Right lobe of liver (tissue), 4 donors: ENCODE measurements around the gene RFTN2.

Experiments used
- POLR2A ChIP-seq: fragments of 450-650 bp; IDR thresholded peaks from one replicate; pipeline ENCODE4 v1.6.1; 2017; ENCODE audit warnings: antibody characterized with exemption, mild to moderate bottlenecking
- TF ChIP-seq, protein P1 (sequence below), 4 donors: fragments of 200-600 bp in 3 of 4; fragments of 450-650 bp in 1 of 4; IDR thresholded peaks; one replicate each; pipeline versions ENCODE4 v1.5.1 to v1.8.0; 2016 to 2022; ENCODE audit warnings: antibody characterized with exemption in 4 of 4, mild to moderate bottlenecking in 2 of 4
- donor health status: DM: no; HTN: no; CAD: no.
- donor health status: DM: no; HTN: no; CAD: no.
- donor health status: DM: no; HTN: yes; CAD: no.

GRCh38 chr2:197675246-197675645 lies at the start of gene RFTN2:
- TF ChIP-seq, protein P1, sequence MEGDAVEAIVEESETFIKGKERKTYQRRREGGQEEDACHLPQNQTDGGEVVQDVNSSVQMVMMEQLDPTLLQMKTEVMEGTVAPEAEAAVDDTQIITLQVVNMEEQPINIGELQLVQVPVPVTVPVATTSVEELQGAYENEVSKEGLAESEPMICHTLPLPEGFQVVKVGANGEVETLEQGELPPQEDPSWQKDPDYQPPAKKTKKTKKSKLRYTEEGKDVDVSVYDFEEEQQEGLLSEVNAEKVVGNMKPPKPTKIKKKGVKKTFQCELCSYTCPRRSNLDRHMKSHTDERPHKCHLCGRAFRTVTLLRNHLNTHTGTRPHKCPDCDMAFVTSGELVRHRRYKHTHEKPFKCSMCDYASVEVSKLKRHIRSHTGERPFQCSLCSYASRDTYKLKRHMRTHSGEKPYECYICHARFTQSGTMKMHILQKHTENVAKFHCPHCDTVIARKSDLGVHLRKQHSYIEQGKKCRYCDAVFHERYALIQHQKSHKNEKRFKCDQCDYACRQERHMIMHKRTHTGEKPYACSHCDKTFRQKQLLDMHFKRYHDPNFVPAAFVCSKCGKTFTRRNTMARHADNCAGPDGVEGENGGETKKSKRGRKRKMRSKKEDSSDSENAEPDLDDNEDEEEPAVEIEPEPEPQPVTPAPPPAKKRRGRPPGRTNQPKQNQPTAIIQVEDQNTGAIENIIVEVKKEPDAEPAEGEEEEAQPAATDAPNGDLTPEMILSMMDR (IDR thresholded peaks at IDR 0.05) = no peak
- TF ChIP-seq POLR2A = no peak
